ENCODE results near the gene AKAP8L.

AKAP8L gene

GRCh38 chr19:15381429-15381828, 37.4 kb downstream of the AKAP8L start:
- no peak overlapping the region for H3K27ac ChIP-seq (ENCODE audit: low read length)
- DNase-seq (no peak), ATAC-seq (ENCODE audit: insufficient read depth, low read depth) (no peak)
- H3K4me3 ChIP-seq (ENCODE audit: low read depth in 1 of 2, low read length in 2 of 2): no peak overlapping the region
- H3K4me1 ChIP-seq (ENCODE audit: insufficient read depth, low read length): peaks cover 36% of the 10 kb centered on the region
- H2AFZ ChIP-seq (ENCODE audit: low read depth, low read length): no peak overlapping the region
- no peaks in the 10 kb centered on the region for H3K27me3 ChIP-seq (ENCODE audit: insufficient read depth, low read length, poor library complexity)
- H3K9me3 ChIP-seq (ENCODE audit: insufficient read depth, low read length, severe bottlenecking): no peaks in the 10 kb centered on the region
- H4K20me1 ChIP-seq (ENCODE audit: insufficient read depth, low read length): peaks cover 25% of the 10 kb centered on the region
- H3K36me3 ChIP-seq (ENCODE audit: insufficient read depth, low read length): peaks cover 12% of the 10 kb centered on the region
- peaks cover 51% of the 10 kb centered on the region for H3K79me2 ChIP-seq (ENCODE audit: insufficient read depth, low read length)
- no peak for TF ChIP-seq EZH2 (IDR thresholded peaks at IDR 0.05; ENCODE audit: borderline replicate concordance, low read depth, low read length, severe bottlenecking)
- no peak for TF ChIP-seq CTCF (IDR thresholded peaks at IDR 0.05; ENCODE audit: borderline replicate concordance, extremely low read depth, low read length, poor library complexity, severe bottlenecking)
- H3K4me2 ChIP-seq (ENCODE audit: insufficient read depth, low read length): peak overlapping the region; percentile 80; the same call in 1 of the 2 replicates
- no peak overlapping the region for H3K9ac ChIP-seq (ENCODE audit: low read depth, low read length)

DNA sequence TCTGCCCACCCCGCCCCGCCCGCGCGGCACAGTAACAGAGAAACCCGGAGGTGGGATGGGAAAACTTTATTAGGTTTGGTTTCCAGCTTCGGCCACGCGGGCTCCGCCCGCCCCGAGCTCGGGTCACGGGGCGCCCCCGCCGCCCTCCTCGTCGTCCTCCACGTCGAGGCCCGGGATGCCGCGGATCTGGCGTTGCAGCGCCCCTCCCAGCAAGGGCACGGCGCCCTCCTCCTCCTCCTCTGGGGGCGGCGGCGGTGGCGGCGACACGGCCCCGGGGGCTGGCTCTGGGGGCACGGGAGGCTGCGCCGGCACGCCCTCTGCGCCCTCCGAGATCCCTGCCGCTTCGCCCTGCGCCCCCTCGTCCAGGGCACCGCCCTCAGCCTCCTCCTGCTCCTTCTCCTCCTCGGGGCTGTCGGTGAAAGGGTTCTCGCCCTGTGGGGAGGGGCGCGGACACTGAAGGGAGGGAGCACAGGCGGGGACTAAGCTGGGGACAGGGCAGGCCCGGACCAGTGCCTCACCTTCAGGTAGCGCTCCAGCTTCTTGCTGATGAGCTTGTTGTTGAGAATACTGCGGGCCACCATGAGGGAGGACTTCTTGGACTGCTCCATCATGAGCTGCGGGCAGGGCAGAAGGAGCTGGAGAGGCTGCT, 38.7 kb downstream of the AKAP8L start:
- Histone ChIP-seq H3K4me3 (ENCODE audit: low read depth in 1 of 2, low read length in 2 of 2) (peak overlapping the region; percentile 40 to 99), H3K27ac (ENCODE audit: low read length) (peak overlapping the region; percentile 63), H3K4me2 (ENCODE audit: insufficient read depth, low read length) (peak overlapping the region; percentile 80), H3K36me3 (ENCODE audit: insufficient read depth, low read length) (peaks cover 14% of the 10 kb centered on the region), H4K20me1 (ENCODE audit: insufficient read depth, low read length) (peaks cover 30% of the 10 kb centered on the region), H3K79me2 (ENCODE audit: insufficient read depth, low read length) (peaks cover 56% of the 10 kb centered on the region), H3K9me3 (ENCODE audit: insufficient read depth, low read length, severe bottlenecking) (no peaks in the 10 kb centered on the region), H3K9ac (ENCODE audit: low read depth, low read length) (peak overlapping the region; percentile 93), H3K27me3 (ENCODE audit: insufficient read depth, low read length, poor library complexity) (no peaks in the 10 kb centered on the region), H3K4me1 (ENCODE audit: insufficient read depth, low read length) (peaks cover 42% of the 10 kb centered on the region), H2AFZ (ENCODE audit: low read depth, low read length) (peak overlapping the region; percentile 75)
- TF ChIP-seq EZH2 (IDR thresholded peaks at IDR 0.05; ENCODE audit: borderline replicate concordance, low read depth, low read length, severe bottlenecking) (no peak), CTCF (IDR thresholded peaks at IDR 0.05; ENCODE audit: borderline replicate concordance, extremely low read depth, low read length, poor library complexity, severe bottlenecking) (peak; percentile 21)
- ATAC-seq (ENCODE audit: insufficient read depth, low read depth) (peak; percentile 54), DNase-seq (no peak)

DNA sequence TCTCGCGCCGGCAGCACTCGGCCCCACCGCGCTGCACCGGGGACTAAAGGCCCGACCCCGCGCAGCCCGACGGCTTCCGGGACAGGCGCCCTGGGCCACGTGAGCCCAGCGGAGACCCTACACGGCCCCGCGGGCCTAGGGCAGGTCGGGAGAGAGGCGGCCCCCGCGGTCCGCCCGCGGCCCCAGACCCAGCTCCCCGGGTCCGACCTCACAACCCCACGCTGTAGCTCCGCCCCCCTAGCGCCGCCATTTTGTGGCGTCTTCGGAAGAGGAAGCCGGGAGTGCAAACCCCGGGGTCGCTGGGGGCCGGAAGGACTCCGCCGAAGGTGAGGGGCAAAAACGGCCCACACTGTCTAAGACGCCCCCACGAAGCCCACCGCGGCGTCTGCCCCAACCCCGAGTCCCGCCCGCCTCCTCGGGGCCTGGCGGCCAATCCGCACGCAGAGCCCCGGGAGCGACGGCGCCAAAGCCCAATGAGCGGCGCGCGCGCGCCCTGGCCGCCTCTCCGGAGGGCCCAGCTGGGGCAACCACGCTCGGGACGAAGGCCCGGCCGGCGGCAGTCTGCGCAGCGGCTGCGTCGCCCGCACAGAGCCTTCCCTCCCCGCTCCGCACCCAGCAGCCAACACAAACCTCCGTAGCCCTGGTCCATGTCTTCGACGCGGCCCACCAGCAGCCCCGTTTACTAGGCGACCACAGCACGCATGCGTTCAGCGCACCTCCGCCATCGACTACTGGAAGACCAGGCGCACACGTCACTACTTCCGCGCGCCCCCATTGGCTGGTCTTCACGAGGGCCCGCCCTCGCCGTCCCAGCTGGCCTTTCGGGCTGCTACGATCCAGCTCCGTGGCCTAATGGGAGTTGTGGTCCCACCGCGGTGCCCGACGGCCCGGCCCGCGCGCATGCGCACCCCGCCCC, 39.4 kb downstream of the AKAP8L start, which contains the start of gene AKAP8:
Gene AKAP8 (minus strand): TSS at position 705 of the 916 bp plus-strand sequence. CDS start 56 bp downstream, at position 649.
- TF ChIP-seq EZH2 (IDR thresholded peaks at IDR 0.05; ENCODE audit: borderline replicate concordance, low read depth, low read length, severe bottlenecking) (no peak), CTCF (IDR thresholded peaks at IDR 0.05; ENCODE audit: borderline replicate concordance, extremely low read depth, low read length, poor library complexity, severe bottlenecking) (no peak)
- Histone ChIP-seq H4K20me1 (ENCODE audit: insufficient read depth, low read length) (peaks cover 38% of the 10 kb centered on the region), H3K79me2 (ENCODE audit: insufficient read depth, low read length) (peaks cover 64% of the 10 kb centered on the region), H3K27ac (ENCODE audit: low read length) (peak within 1 kb of the TSS; percentile 100), H3K4me2 (ENCODE audit: insufficient read depth, low read length) (peak within 1 kb of the TSS; percentile 80), H3K36me3 (ENCODE audit: insufficient read depth, low read length) (peaks cover 21% of the 10 kb centered on the region), H3K27me3 (ENCODE audit: insufficient read depth, low read length, poor library complexity) (no peaks in the 10 kb centered on the region), H2AFZ (ENCODE audit: low read depth, low read length) (peak within 1 kb of the TSS; percentile 98), H3K9me3 (ENCODE audit: insufficient read depth, low read length, severe bottlenecking) (no peaks in the 10 kb centered on the region), H3K4me3 (ENCODE audit: low read depth in 1 of 2, low read length in 2 of 2) (peak within 1 kb of the TSS; percentile 99), H3K4me1 (ENCODE audit: insufficient read depth, low read length) (peaks cover 45% of the 10 kb centered on the region), H3K9ac (ENCODE audit: low read depth, low read length) (peak within 1 kb of the TSS; percentile 93)
- DNase-seq (peak; percentile 99), ATAC-seq (ENCODE audit: insufficient read depth, low read depth) (peak; percentile 84)
